ENCODE measurements around the gene TRNT1. TPM values are rescaled to one million over a fixed set of nuclear protein-coding genes. Genes with fewer than 3 reads are reported as not detected.

Gene TRNT1
- total RNA-seq (2022; extraction: Qiagen RNA extraction; ENCODE audit: low read depth) = 26.6 to 35.6 TPM (median 31.0 TPM) in 5 replicates

GRCh38 chr3:3126477-3127431 is at the start of gene TRNT1:
Gene TRNT1 (plus strand): TSS chr3:3126940. CDS start chr3:3129041, 2,101 bp downstream.

GRCh38 chr3:3110299-3110630 is 16.5 kb upstream of the TRNT1 start, which contains the start of gene IL5RA:
Gene IL5RA (minus strand): TSS chr3:3110374. CDS start chr3:3104984, 5,390 bp downstream.

DNA sequence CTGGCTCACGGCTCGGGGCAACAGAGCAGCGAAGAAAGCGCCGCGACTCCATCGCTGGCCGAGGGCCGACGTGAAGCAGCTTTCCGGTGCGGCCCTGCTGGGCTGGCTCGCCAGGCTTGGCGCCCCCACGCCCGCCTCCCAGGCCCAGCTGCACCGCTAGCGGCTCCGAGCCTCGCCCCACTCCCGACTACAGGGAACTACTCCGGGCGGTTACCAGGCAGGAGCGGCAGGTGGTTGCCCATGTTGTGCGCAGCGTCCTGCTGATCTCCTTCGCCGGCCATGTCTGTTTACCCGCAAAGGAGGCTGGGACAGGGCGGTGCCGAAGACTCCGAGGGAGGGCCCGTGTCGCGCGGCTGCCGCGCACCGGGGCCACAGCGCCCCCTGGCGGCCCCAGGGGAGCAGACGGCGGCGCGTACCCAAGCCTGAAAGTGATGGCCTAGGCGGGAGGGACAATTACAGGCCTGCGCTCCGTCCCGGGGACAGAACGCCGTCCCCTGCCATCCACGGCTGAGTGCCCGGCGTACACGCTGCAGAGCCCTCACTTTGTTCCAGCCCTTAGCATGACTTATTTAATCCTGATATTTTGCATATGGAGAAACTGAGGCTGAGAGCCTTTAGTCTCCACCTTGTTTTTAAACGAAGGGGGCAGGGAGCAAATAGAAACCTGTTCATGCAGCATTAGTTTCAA is 52.8 kb downstream of the TRNT1 start, which contains the start of gene CRBN:
Gene CRBN (minus strand): TSS at position 285 of the 688 bp plus-strand sequence. CDS start 4 bp downstream, at position 281.

Other genes with a start within 250 kb of the TRNT1 start
- gene IL5RA, start 16.6 kb upstream of the TRNT1 start, total RNA-seq (2022; extraction: Qiagen RNA extraction; ENCODE audit: low read depth) = not detected in 5 replicates
- gene CRBN, start 52.8 kb downstream of the TRNT1 start, total RNA-seq (2022; extraction: Qiagen RNA extraction; ENCODE audit: low read depth) = 24.6 to 29.2 TPM (median 26.3 TPM) in 5 replicates

Data from A549 treated with CpdA at 1 μM for 4 hours (cell line).